ENCODE measurements around the gene RBM34.
"Not testable (repeated sequence)": the region's sequence is repeated elsewhere in the genome, so short reads cannot be mapped to it uniquely, and the experiment has no call there.

Gene RBM34

DNA sequence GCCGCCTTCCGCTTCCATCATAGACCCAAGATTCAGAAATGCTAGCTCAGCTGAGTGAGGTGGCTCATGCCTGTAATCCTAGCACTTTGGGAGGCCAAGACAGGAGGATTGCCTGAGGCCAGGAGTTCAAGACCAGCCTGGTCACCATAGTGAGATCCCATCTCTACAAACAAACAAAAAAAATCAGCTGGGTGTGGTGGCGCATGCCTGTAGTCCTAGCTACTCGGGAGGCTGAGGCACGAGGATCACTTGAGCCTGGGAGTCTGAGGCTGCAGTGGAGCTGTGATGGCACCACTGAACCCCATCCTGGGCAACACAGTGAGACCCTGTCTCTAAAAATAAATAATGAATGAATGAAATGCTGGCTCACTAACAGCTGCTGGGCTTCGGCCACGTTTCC is 72.1 kb downstream of the RBM34 start:
- no peak for FAIRE-seq

DNA sequence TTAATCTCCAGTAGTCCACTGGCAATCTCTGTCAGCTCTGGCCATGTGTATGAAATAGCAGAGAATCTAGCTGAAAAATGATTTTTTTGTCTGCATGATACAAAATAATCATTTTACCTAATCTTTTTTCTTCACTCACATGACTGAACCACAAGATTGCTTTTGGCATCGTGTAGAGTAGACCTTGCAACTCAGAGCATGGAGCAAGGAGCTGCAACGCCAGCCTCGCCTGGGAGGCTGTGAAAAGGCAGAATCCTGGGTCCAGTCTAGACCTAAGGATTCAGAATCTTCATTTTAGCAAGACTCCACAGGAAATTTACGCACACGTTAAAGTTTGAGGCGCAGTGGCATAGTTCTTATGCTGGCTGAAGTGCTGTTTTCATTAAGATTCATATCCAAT is 72.6 kb downstream of the RBM34 start:
- FAIRE-seq, result no peak

DNA sequence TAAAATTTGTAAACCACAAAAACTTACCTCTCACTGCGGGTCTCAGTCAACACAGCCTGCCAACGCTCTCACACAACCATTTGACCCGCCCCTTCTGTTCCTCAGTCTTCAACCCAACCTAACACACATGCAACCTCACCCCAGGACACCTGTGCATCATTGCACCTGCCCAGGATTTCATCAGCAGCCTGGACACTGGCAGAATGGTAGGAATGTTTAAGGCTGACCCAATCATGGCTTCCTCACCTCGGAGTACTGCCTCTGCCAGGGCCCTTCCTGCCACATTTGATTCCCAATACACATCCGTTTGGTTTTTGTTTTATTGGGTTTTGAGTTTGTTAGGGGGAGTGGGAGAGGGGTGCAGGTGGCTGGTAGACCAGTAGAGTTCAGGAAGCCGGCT is 73.1 kb downstream of the RBM34 start:
- no peak for FAIRE-seq

DNA sequence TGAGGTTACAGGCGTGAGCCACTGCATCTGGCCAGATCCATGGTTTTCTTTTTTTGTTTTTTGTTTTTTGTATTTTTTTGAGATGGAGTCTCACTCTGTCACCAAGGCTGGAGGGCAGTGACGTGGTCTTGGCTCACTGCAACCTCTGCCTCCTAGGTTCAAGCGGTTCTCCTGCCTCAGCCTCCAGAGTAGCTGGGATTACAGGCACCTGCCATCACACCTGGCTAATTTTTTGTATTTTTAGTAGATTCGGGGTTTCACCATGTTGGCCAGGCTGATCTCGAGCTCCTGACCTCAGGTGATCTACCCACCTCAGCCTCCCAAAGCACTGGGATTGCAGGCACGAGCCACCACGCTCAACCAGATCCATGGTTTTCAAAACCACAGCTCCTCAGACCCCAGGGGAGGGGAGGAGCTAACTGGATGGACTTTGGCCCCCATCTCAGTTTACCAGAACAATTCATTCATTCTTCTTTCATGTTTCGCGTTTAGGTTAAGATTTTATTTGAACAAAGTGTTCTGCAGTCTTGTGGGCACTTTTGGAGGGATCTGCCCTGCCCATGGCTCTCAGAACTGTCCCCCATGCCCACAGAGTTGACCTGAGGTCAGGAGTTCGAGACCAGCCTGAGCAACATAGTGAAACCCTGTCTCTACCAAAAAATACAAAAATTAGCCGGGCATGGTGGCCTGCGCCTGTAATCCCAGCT is 75.5 kb downstream of the RBM34 start:
- FAIRE-seq, result not testable (repeated sequence)

All from A204.1 (cell line).